Measurements from ENCODE around the gene NSD2. TPM values are rescaled to one million over a fixed set of nuclear protein-coding genes. Genes with fewer than 3 reads are reported as not detected.

NSD2 gene
- total and polyA plus RNA-seq, 9 of the 15 experiments (the other 6 are each of a cell fraction or from before 2014, with no cell fraction given) = 6.4 to 126 (median 58.8) TPM

GRCh38 chr4:1952719-1953118 lies 81.5 kb downstream of the NSD2 start:
- no peaks in the 10 kb centered on the region for H3K79me2 ChIP-seq (ENCODE audit: control insufficient read depth, insufficient read depth, low read length)
- no peak overlapping the region for H3K27ac ChIP-seq (ENCODE audit: extremely low read depth, low read depth, low read length)
- H3K9me3 ChIP-seq (replicated peaks; ENCODE audit: control insufficient read depth, insufficient read depth, low read depth, low read length) = no peaks in the 10 kb centered on the region
- TF ChIP-seq ZNF134 (CRISPR knock-in tag; conservative IDR thresholded peaks at IDR 0.05) (no peak), FOXP4 (CRISPR knock-in tag; IDR thresholded peaks at IDR 0.05; ENCODE audit: borderline replicate concordance) (no peak), MYNN (IDR thresholded peaks at IDR 0.05) (no peak), MYNN (CRISPR knock-in tag; IDR thresholded peaks at IDR 0.05) (no peak), ELK1 (CRISPR knock-in tag; IDR thresholded peaks at IDR 0.05) (no peak), ZKSCAN1 (IDR thresholded peaks at IDR 0.05; ENCODE audit: low read depth, low read length) (no peak), HIVEP1 (CRISPR knock-in tag; IDR thresholded peaks at IDR 0.05) (no peak), CEBPG (CRISPR knock-in tag; IDR thresholded peaks at IDR 0.05) (no peak), CEBPG (tag; conservative IDR thresholded peaks at IDR 0.05 in 1 of 2, IDR thresholded peaks at IDR 0.05 in 1 of 2) (no peak)
- TF ChIP-seq, protein P1, sequence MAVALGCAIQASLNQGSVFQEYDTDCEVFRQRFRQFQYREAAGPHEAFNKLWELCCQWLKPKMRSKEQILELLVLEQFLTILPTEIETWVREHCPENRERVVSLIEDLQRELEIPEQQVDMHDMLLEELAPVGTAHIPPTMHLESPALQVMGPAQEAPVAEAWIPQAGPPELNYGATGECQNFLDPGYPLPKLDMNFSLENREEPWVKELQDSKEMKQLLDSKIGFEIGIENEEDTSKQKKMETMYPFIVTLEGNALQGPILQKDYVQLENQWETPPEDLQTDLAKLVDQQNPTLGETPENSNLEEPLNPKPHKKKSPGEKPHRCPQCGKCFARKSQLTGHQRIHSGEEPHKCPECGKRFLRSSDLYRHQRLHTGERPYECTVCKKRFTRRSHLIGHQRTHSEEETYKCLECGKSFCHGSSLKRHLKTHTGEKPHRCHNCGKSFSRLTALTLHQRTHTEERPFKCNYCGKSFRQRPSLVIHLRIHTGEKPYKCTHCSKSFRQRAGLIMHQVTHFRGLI (CRISPR knock-in tag; IDR thresholded peaks at IDR 0.05) = no peak
- H3K4me2 ChIP-seq (ENCODE audit: insufficient read depth, low read length) = no peak overlapping the region
- H2AFZ ChIP-seq (ENCODE audit: low read depth, low read length) = no peak overlapping the region
- no peak for DNase-seq (ENCODE audit: extremely low read depth in 1 of 4, low spot score in 3 of 4)
- H3K27me3 ChIP-seq (ENCODE audit: control insufficient read depth in 2 of 2, insufficient read depth in 2 of 2, low read length in 2 of 2) = no peaks in the 10 kb centered on the region
- ATAC-seq = no peak
- POLR2A ChIA-PET = interaction anchor here (0.6 to 1.0 kb wide), 3 partner anchors 9 to 55 kb away, joined by 3 read pairs; no protein-coding TSS in a partner anchor
- WGBS (ENCODE audit: insufficient coverage, low coverage, missing lambda C conversion rate) = 86% methylated on average over 5 of the region's 5 CpGs
- no TSS peak for BruUV-seq (replicated peaks)
- H3K4me3 ChIP-seq = no peak overlapping the region
- H4K20me1 ChIP-seq (replicated peaks; ENCODE audit: control insufficient read depth, insufficient read depth, low read length) = peaks cover 1% of the 10 kb centered on the region; the same call in 1 of the 2 replicates
- FAIRE-seq = no peak
- in situ Hi-C loops (cut with MboI) (no loop called here), intact Hi-C loops (cut with micrococcal nuclease) (no loop called here)
- 0 out of 4 replicates have a peak overlapping the region, but pooled peaks of 1 of the 2 experiments have one; percentile 20 for H3K9ac ChIP-seq (ENCODE audit: insufficient read depth in 1 of 2, low read depth in 2 of 2, low read length in 2 of 2)
- H3K36me3 ChIP-seq (ENCODE audit: control insufficient read depth, insufficient read depth, low read length) = peaks cover 91% of the 10 kb centered on the region
- H3K9me1 ChIP-seq (ENCODE audit: control insufficient read depth, insufficient read depth, low read length) = no peaks in the 10 kb centered on the region
- CTCF ChIA-PET (ENCODE audit: low intra/inter-chr PET ratio) = no interaction called here
- H3K4me1 ChIP-seq (replicated peaks in 1 of 2; ENCODE audit: control insufficient read depth in 2 of 2, insufficient read depth in 2 of 2, low read length in 2 of 2) = peaks cover 0 to 5% of the 10 kb centered on the region in 2 experiments; a peak in 1 of 5 replicates

Measured in K562 (cell line).